Measurements from ENCODE around the gene PPP1R3C. TPM values are rescaled to one million over a fixed set of nuclear protein-coding genes. Genes with fewer than 3 reads are reported as not detected.

Gene PPP1R3C
- total and polyA plus RNA-seq, 2 donors (not counting 3 experiments of a cell fraction or from before 2014, with no cell fraction given) = 1.6 to 2.0 TPM

DNA sequence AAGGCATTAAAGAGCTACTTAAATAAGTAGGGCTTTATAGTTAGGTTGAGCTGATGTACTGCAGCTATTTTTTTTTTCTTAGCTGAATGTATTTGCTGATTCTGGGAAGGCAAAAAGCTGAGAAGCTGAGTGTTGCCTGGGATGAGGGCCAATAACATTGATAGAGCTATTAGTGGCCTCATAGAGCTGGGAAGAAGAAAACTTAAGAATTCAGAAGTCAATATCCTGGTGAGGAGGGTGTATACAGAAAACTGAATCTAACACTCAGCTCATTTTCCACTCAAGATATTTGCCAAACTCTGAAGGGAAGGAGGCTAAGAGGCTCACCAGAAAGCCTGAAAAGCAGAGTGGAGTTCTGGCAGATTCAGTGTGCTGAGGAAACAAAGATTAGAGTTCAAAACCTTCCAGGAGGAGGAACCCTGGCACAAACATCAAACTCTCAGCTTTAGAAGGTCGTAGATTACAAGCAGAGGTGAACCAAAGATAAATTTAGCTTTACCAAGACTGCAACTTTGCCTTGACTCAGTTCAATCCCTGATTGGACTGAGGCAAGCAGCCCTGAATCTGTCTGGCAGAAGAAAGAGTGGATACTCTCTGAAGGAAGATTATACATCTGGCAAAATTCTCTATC is 11.3 kb downstream of the PPP1R3C start:
- dilution Hi-C loops (cut with MboI; ENCODE audit: extremely low pct_ligation_motif_present, low sequenced_read_pairs) = no loop called here
- intact Hi-C loops (cut with micrococcal nuclease) = no loop called here
- H3K9me3 ChIP-seq (replicated peaks; ENCODE audit: control insufficient read depth, insufficient read depth, low read length) = no peaks in the 10 kb centered on the region
- no peak overlapping the region for H3K4me3 ChIP-seq (replicated peaks in 1 of 3; ENCODE audit: insufficient read depth in 1 of 3, low read depth in 1 of 3, low read length in 3 of 3)
- no peak overlapping the region for H2AFZ ChIP-seq (ENCODE audit: low read depth, low read length)
- no TSS peak for BruUV-seq (replicated peaks)
- CTCF ChIA-PET = interaction anchor here (0.7 to 2.9 kb wide), 9 partner anchors 8 to 313 kb away, joined by 3 to 13 read pairs (median 4); no protein-coding TSS in a partner anchor
- no peaks in the 10 kb centered on the region for H3K36me3 ChIP-seq (ENCODE audit: control insufficient read depth in 2 of 2, extremely low read depth in 1 of 2, insufficient read depth in 2 of 2, low read length in 2 of 2)
- POLR2A ChIA-PET = no interaction called here
- no peak for DNase-seq (ENCODE audit: low read depth, low spot score)
- H3K27me3 ChIP-seq (ENCODE audit: control insufficient read depth in 2 of 2, insufficient read depth in 2 of 2, low read length in 2 of 2) = no peaks in the 10 kb centered on the region
- no peak overlapping the region for H3K9ac ChIP-seq (replicated peaks; ENCODE audit: extremely low read depth, insufficient read depth, low read length)
- H3K9me1 ChIP-seq (replicated peaks; ENCODE audit: control insufficient read depth, extremely low read depth, insufficient read depth, low read length) = no peaks in the 10 kb centered on the region
- H3K4me2 ChIP-seq (ENCODE audit: insufficient read depth, low read length) = no peak overlapping the region
- H3K79me2 ChIP-seq (ENCODE audit: control insufficient read depth, insufficient read depth, low read length) = no peaks in the 10 kb centered on the region
- FAIRE-seq = no peak
- TF ChIP-seq MYC (IDR thresholded peaks at IDR 0.05; ENCODE audit: low read depth, low read length) (no peak), POLR2AphosphoS5 (IDR thresholded peaks at IDR 0.05; ENCODE audit: insufficient read depth, low read depth, low read length) (no peak), EZH2 (IDR thresholded peaks at IDR 0.05; ENCODE audit: borderline replicate concordance, low read depth, low read length, severe bottlenecking) (no peak)
- H3K4me1 ChIP-seq (ENCODE audit: control insufficient read depth, extremely low read depth, insufficient read depth, low read length) = peaks cover 4% of the 10 kb centered on the region
- H4K20me1 ChIP-seq (replicated peaks; ENCODE audit: control insufficient read depth, extremely low read depth, insufficient read depth, low read length) = no peaks in the 10 kb centered on the region
- no peak overlapping the region for H3K27ac ChIP-seq (ENCODE audit: insufficient read depth, low read depth, low read length)

DNA sequence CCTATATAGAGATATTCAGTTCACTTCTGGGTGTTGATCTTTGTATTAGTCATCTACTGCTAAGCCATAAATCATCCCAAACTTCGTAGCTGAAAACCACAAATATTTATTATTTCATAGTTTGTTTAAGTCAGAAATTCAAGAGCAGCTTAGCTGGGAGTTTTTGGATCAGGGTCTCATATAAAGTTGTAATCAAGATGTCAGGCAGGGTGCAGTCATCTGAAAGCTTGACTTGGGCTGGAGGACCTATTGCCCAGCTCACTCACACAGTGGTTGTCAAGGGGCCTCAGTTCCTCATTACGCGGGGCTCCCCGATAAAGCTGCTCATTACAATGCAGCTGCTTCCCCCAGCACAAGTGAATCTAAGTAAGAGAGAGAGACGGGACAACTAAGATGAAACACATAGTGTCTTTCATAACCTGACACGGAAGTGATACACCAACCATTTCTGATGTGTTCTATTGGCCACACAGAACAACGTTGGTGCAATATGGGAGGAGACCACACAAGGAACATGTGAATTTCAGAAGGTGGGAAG is 15.7 kb downstream of the PPP1R3C start:
- Histone ChIP-seq H3K79me2 (ENCODE audit: control insufficient read depth, insufficient read depth, low read length) (no peaks in the 10 kb centered on the region), H3K4me1 (ENCODE audit: control insufficient read depth, extremely low read depth, insufficient read depth, low read length) (peaks cover 19% of the 10 kb centered on the region), H3K9me3 (replicated peaks; ENCODE audit: control insufficient read depth, insufficient read depth, low read length) (no peaks in the 10 kb centered on the region), H3K4me3 (replicated peaks in 1 of 3; ENCODE audit: insufficient read depth in 1 of 3, low read depth in 1 of 3, low read length in 3 of 3) (no peak overlapping the region), H4K20me1 (replicated peaks; ENCODE audit: control insufficient read depth, extremely low read depth, insufficient read depth, low read length) (no peaks in the 10 kb centered on the region), H3K36me3 (ENCODE audit: control insufficient read depth in 2 of 2, extremely low read depth in 1 of 2, insufficient read depth in 2 of 2, low read length in 2 of 2) (no peaks in the 10 kb centered on the region), H3K4me2 (ENCODE audit: insufficient read depth, low read length) (no peak overlapping the region), H3K27me3 (ENCODE audit: control insufficient read depth in 2 of 2, insufficient read depth in 2 of 2, low read length in 2 of 2) (no peaks in the 10 kb centered on the region), H3K9ac (replicated peaks; ENCODE audit: extremely low read depth, insufficient read depth, low read length) (no peak overlapping the region), H3K27ac (ENCODE audit: insufficient read depth, low read depth, low read length) (no peak overlapping the region), H3K9me1 (replicated peaks; ENCODE audit: control insufficient read depth, extremely low read depth, insufficient read depth, low read length) (no peaks in the 10 kb centered on the region), H2AFZ (ENCODE audit: low read depth, low read length) (no peak overlapping the region)
- TF ChIP-seq FOS (IDR thresholded peaks at IDR 0.05; ENCODE audit: borderline replicate concordance, insufficient read depth, low read length) (peak; percentile 17), CTCF (IDR thresholded peaks at IDR 0.05; ENCODE audit: extremely low read depth in 1 of 2, insufficient read depth in 1 of 2, low read depth in 1 of 2, low read length in 2 of 2) (no peak)
- DNase-seq (ENCODE audit: low read depth, low spot score) = peak; percentile 43
- no TSS peak for BruUV-seq (replicated peaks)
- ChIA-PET POLR2A (interaction anchor here (0.6 kb wide), 1 partner anchor 774 kb away, joined by 4 read pairs; no protein-coding TSS in a partner anchor), CTCF (interaction anchor here (0.7 to 1.5 kb wide), 6 partner anchors 10 to 296 kb away, joined by 3 to 7 read pairs (median 5); partner anchors contain the start of gene PPP1R3C)
- dilution Hi-C loops (cut with MboI; ENCODE audit: extremely low pct_ligation_motif_present, low sequenced_read_pairs) (no loop called here), intact Hi-C loops (cut with micrococcal nuclease) (no loop called here)
- FAIRE-seq = no peak

Measured in endothelial cell of umbilical vein (primary cell).